Activated CD4-positive, alpha-beta T cell treated with anti-CD3 and anti-CD28 coated beads, Interleukin-2, amount 50 U/mL, for 4 hours (primary cell): ENCODE results near the gene DDR1.
"Not testable (repeated sequence)": the region's sequence is repeated elsewhere in the genome, so short reads cannot be mapped to it uniquely, and the experiment has no call there.

Experiments
- DNase-seq, 2 experiments: peaks; one replicate each; pipeline ENCODE4 v3.0.0-alpha.2; 2020

Gene DDR1

DNA sequence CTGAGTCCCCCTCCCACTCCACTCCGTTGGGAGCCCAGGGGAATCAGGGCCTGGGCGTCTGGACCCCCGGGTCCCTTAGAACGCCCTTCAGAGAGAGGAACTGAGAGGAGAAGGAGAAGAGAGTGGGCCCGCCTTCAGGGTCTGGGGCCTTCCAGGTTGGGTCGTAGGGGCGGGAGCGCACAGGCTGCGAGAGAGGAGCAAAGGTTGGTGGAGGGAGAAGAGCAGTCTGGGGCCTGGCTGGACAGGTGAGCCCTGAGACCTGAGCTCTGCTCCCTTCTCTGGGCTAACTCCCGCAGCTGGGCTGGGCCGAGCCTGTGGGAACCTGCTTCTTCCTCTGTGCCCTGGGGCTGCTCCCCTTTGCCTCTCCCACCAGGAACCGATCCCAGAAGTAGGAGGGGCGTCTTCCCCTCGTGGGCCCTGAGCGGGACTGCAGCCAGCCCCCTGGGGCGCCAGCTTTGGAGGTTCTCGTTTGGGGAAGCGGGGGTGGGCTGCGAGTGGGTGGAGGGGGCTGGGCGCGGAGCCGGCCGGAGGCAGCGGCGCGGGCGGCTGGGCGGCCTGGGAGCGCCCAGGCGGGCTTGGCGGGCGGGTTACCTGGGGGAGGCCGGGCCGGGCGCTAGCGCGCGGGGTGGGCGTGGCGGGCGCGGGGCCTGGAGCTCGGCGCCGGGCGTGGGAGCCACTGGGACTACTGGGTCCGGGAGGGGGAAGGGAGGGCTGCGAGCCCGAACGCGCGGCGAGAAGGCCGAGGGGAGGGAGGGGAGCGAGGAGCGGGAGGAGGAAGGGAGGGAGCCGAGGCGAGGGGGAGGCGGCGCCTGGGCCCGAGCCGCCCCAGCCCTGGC lies at the start of gene DDR1:
DDR1 (plus strand) TSS at position 835 of the 836 bp plus-strand sequence. CDS start 4,211 bp downstream, outside the sequence.
- DNase-seq: peak; percentile 30 to 43

DNA sequence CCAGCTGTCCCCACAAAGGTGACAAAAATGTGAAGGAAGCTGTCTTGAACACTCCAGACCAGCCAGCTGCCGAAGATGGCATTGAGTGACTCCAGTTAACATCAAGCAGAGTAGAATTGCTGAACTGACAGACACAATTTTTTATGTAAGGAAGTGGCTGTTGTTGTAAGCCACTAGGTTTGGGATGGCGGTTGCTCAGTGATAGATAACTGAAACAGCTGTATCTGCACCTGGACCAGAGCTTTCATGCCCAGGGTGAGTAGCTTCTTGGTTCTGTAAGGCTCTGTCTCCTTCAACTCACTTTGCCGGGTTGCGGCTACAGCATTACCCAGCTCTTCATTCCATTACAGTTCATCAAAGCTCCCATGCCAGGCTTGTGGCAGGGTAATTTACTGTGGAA lies 49.7 kb upstream of the DDR1 start:
- no peak for DNase-seq

DNA sequence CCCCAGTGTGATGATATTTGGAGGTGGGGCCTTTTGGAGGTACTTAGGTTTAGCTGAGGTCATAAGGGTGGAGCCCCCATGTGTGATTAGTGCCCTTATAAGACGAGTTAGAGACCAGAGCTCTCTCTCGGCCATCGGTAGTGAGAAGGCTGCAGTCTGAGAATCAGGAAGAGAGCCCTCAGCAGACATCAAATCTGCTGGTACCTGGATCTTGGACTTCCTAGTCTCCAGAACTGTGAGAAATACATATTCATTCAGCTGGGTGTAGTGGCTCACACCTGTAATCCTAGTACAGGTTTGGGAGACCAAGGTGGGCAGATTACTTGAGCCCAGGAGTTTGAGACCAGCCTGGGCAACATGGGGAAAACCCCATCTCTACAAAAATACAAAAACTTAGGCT lies 48.7 kb upstream of the DDR1 start:
- DNase-seq: no peak

DNA sequence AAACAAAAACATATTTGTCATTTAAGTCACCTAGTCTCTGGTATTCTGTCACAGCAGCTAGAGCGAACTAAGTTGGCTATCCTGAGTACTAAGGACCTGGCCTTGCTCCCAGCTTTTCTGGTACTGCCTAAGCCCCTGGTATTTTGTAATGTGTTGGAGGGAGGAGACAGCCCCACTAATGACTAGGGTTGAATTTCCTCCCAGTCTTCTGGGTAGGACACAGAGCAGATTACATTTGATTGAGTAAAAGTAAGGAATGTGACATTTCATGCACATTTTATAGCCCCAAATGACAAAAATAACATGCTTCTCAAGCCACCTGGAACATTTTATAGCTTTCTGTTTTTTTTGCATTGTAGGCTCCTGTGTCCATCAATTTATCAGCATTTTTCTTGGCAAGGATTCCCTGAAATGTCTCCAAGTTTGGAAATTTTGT lies 47.9 kb upstream of the DDR1 start:
- no peak for DNase-seq

DNA sequence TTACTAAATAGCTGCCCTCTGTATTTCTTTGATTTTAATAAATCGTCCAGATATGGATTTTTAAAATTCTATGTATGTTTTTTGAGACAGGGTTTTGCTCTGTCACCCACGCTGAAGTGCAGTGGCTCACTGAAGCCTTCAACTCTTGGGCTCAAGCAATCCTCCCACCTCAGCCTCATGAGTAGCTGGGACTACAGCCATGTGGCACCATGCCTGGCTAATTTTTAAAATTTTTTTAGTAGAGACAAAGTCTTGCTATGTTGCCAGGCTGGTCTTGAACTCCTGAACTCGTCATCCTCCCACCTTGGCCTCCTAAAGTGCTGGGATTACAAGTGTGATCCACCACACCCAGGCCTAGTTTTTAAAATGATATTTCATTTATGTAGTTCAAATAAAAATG lies 47.4 kb upstream of the DDR1 start:
- DNase-seq: no peak

DNA sequence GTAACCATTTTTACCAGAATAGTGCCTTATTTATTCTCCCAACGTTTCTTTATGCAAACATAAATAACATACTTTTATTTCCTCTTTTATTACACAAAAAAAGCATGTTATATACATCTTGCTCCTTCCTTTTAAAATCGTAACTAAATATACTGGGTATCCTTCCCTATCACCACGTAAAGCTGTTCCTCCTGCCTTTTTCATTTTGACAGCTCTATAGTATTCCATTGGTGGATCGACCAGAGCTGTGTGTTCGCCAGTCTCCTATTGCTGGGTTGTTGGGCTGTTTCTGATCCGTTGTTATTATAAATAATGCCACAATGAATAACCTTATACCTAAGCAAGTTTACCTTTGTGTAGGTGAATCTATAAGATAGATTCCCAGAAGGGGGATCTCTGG lies 46.9 kb upstream of the DDR1 start:
- DNase-seq: no peak

DNA sequence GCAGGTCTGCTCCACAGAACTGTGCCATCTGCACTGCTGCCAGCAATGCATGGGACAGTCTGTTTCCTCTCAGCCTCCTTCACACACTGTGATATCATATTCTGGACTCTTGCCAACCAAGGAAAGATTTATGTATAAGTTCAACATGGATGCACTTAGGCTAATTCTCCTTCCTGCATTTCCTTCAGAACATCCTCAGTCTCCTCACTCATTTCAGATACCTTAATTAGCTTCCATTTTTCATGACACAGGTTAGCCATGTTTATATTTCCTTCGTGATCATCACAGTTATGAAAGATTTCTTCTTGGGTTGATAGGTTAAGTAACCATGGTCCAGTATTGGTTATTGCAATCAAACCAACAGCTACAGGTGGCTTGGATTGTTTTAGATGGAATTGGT lies 46.4 kb upstream of the DDR1 start:
- no peak for DNase-seq

DNA sequence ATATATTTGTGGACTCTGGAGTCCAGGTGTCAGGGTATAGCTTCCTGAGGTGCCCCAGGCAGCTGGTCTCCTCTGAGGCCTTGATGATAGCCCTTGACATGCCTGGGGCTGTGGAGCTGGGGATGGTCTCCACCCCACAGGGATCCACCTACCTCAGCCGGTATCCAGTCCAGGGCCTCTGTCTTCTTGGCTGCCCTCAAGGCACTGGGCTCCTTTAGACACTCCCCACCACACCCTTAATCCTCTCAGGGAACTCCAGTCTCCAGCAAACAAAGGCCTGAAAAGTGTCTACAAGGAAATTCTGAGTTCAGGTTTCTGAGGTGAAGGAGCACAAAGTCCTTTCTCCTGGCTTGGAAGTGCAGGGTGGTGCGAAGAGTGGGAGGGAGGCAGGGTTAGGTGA lies 44.6 kb upstream of the DDR1 start:
- DNase-seq: no peak

DNA sequence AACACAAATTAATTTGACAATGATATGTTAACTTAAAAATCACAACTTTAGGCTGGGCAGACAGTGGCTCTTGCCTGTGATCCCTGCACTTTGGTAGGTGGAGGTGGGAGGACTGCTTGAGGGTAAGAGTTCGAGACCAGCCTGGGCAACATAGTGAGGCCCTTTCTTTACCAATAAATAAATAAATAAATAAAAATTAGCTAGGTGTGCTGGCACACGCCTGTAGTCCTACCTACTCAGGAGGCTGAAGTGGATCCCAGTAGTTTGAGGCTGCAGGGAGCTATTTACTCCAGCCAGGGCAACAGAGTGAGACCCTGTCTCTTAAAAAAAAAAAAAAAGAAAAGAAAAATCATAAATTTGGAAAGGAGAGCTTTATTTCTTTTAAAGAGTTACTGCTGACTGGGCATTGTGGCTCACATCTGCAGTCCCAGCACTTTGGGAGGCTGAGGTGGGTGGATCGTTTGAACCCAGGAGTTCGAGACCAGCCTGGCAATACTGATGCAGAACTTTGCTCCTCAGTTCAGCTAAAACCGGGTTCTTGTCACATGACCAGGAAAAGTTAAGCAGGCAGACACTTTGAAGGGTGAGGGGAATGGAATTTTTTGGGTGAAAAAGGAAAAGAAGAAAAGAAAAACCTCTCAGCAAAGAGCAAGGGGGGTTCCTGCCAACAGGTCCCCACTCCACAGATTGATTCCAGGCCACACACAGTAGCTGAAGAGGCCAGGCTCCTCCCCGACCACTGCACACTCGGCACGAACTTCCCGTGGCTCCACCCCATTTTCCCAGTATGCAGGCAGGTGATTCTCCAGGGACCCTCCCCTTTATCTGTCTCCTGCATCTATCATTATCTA lies 44.0 kb upstream of the DDR1 start:
- DNase-seq: no peak

DNA sequence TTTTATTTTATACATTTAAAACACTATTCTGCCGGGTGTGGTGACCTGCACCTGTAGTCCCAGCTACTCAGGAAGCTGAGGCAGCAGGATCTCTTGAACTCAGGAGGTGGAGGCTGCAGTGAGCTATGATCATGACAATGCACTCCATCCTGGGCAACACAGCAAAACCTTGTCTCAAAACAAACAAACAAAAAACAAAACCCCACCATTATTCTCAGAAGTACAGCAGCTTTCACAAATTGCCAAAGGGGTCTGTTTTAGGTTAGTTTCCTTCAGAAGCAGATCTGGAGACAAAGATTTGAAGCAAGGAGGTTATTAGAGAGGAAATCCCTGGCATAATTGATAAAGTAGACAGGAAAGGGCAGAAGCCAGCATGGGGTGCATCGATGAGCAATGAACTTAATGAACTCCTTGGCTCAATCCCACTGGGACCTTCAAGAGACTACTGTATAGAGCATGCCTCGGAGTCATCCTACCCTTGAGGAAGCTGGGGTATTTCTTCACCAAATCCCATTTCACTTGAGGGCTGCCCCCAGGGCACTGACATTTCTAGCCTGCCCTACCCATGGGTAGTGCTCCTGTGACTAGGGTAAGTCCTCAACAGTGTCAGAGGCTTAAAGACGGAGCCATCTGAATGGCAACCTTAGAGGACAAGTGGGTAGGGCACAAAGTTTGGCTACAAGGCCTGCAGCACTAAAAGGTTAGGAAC lies 43.2 kb upstream of the DDR1 start:
- DNase-seq: no peak

DNA sequence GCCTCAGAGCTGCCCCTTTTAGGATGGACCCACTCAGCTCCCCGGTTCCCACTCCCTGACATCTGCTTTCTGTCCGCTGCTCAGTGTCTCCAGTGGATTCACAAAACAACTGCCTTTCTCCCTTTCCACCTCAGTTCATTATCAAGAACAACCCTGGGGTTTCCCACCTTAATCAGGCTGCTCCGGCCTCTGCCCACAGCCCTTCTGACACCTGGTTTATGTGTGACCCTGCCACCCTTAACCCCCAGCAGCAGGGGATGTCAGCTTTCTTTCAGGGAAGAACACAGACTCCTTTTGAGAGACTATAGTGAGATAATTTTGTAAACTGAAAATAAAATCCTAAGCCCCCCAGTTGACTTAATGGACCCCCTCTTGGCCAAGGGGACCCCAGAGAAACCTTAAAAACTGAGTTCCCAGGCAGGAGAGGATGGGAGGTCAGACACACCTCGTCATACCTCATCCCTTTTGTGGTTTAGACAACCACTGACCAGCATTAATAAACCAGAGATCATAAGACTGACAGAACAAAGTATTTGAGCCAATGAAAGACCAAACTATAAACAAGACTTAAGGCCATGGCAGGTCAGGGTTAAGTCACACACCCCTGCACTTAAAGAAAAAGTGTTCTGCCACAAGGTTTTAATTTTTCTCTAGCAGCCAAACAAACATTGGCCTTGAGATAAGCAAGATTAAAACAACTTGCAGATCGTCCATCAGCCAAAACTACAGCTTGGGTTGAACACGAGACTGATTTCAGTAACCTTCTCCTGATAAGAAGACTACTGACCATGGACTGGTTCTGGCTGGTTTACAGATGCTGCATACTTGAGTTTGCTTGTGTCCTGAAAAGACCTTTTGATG lies 42.4 kb upstream of the DDR1 start:
- DNase-seq: no peak

DNA sequence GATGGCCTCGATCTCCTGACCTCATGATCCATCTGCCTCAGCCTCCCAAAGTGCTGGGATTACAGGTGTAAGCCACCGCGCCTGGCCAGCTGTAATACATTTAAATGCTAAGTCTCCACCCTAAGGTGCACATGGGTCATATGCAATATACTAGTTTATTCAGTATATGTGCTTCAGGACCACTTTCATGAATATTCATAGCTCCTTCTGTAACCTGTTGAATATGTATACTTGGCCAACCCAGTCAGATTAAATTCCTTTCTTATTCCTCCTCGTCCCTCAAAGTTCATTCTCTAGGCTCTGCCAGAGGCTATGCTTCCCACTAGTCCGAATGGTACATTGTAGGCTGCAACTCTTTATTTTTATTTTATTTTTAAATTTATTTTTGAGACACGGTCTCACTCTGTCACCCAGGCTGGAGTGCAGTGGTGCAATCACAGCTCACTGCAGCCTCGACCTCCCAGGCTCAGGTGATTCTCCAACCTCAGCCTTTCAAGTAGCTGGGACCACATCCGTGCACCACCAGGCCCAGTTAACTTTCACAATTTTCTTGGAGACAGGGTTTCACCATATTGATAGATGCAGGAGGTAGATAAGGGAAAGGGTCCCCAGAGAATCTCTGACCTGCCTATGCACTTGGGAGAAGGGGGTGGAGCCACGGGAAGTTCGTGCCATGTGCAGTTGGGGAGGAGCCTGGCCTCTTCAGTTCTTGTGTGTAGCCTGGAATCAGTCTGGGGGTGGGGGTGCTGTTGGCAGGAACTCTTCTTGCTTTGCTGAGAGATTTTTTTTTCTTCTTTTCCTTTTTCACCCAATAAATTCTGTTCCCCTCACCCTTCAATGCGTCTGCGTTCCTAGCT lies 41.3 kb upstream of the DDR1 start:
- DNase-seq: no peak

DNA sequence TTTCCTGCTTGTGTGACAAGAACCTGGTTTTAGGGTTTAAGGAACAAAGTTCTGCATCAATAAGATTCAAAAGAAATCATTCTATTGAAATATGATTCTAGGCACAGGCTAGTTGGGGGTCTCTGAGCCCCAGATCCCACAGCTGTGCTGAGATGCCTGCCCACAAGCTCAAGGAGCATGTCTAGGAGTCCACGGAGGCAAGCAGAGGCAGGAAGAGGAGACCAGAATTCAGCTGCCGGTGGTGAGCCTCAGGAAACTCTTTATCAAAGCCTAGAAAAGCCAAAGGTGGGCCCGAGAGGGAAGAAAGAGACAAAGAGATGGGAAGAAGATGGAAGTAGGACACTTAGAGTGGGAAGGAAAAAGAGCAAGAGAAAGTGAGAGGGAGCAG lies 40.7 kb upstream of the DDR1 start:
- DNase-seq: no peak

DNA sequence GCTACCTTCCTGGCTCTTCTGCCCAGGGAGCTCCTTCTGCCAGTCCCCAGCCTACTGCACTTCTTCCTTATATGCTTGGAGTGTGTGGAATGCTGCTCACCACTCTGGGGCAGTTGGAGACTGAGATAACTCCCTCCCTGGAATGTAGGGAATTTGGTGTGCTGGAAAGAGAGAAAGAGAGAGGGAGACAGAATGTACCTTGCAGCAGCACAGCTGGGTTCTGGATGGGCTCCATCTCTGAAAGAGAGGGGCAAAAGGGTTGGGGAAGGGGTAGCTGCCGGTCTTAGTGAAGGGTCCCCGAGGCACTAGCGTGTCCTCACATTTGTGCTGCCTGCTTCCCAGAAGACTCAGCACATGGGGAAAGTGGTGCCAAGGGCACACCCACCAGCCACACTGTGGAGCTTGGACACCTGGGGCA lies 40.2 kb upstream of the DDR1 start:
- DNase-seq: no peak

DNA sequence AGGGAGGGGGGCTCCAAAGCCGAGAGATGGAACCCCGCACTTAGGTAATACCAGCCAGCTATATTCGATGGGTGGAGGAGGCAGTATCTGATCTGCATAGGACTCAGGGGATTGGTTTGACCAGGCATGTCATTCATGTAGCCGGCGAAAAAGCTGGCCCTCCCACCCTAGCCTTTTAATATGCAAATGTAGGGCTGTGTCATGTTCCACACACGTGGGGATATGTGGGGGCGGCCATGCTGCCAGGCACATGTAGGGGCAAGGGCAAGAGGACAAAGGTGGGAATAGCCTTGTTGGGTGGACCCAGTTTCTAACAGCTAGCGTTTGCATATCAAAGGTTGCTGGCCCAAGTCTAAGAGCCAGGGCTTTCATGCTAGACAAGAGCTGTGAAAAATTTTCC lies 39.1 kb upstream of the DDR1 start:
- DNase-seq: no peak

DNA sequence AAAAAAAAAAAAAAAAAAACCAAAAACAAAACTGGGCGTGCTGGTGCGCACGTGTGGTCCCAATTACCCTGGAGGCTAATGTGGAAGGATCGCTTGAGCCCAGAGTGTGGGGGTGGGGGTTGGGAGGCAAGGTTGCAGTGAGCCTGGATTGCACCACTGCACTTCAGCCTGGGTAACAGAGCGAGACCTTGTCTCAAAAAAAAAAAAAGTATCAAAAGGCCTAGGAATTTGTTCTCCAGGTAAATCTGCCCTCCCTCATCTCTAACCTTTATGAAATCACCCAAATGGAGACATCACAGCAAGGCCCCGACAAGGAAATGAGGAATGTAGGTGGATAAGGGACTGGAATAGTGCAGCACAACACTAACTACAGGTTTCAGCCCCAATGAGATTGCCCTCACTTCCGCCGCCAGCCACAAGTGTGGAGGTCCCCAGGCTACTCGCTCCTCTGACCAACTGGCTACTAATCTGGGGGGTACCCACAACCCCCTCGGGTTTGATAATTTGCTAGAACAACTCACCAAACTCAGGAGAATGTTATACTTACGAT lies 36.8 kb upstream of the DDR1 start:
- no peak for DNase-seq

DNA sequence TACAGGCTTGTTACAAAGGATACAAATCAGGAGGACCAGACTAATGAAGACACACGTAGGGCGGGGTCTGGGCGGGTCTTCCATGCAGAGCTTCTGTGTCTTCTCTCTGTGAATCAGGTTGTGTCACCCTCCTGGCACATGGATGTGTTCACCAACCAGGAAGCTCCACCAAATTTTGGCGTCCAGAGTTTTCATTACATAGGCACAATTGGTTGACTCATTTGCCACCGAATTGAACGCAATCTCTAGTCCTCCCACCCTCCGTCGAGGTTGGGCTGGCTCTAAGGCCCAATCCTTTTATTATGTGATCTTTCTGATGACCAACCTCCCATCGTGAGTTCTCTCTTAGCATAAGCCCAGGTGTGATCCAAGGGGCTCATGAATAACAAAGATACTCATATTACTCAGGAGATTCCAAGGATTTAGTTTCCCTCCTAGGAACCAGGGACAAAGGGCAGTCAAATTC lies 36.3 kb upstream of the DDR1 start:
- no peak for DNase-seq

DNA sequence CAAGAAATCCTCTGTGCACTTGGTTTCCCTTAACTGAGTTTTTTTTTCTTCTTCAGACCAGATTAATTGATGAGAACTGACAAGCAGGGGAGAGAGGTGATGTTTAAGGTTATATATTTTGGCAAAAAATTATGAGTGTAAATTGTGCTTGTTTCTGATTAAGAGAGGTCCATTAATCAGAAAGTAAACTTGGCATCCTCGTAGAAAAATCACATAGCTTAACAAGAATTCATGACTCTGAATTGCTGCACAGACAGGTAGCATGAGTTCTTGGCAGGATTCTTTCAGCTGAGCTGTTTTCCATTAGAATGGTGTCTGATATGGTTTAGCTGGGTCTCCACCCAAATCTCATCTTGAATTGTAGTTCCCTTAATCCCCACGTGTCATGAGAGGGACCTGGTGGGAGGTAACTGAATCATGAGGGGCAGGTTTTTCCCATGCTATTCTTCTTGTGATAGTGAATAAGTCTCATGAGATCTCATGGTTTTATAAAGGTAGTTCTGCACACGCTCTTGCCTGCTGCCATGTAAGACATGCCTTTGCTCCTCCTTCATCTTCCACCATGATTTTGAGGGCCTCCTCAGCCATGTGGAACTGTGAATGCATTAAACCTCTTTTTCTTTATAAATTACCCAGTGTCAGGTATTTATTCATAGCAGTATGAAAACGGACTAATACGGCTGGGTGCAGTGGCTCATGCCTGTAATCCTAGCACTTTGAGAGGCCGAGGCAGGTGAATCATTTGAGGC lies 34.2 kb upstream of the DDR1 start:
- DNase-seq: no peak

DNA sequence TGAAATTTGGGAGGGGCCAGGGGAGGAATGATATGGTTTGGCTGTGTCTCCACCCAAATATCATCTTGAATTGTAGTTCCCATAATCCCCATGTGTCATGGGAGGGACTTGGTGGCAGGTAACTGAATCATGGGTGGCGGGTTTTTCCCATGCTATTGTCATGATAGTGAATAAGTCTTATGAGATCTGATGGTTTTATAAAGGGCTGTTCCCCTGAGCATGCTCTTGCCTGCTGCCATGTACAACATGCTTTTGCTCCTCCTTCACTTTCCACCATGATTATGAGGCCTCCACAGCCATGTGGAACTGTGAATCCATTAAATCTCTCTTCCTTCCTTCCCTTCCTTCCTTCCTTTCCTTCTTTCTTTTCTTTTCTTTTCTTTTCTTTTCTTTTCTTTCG lies 31.9 kb upstream of the DDR1 start:
- DNase-seq: not testable (repeated sequence)
